HepG2 (cell line): Measurements from ENCODE around the gene CPED1. TPM values are rescaled to one million over a fixed set of nuclear protein-coding genes. Genes with fewer than 3 reads are reported as not detected.
A peak's percentile ranks its signal among the peaks of the same experiment; 100 is the strongest.

ENCODE experiments used
- ATAC-seq: fragments of 200-7000 bp; cut with Tn5 transposase; 3 replicates; pipeline ENCODE4 v1.9.1; 2020; ENCODE audit warnings: mild to moderate bottlenecking, moderate library complexity
- BruUV-seq: library from RNA; stranded (reverse); fragments of 400-500 nt; replicated peaks from 2 replicates; lab custom pipeline; 2021; lab: Mats Ljungman, UMichigan
- CTCF ChIA-PET: fragments of 300-600 bp; formaldehyde crosslinking; extraction: SDS; loops from one replicate; lab custom pipeline; 2021; ENCODE audit warnings: low total read pairs, inconsistent platforms, low intra/inter-chr PET ratio; lab: Yijun Ruan, JAX
- POLR2A ChIA-PET: fragments of 350-600 bp; sonication (Branson Sonifier 250); formaldehyde crosslinking; loops from one replicate; lab custom pipeline; 2020; ENCODE audit warnings: antibody characterized with exemption, inconsistent platforms; lab: Yijun Ruan, JAX
- DNase-seq: peaks from one replicate; pipeline ENCODE4 v3.0.0-alpha.2; 2015; ENCODE audit warnings: low spot score
- FAIRE-seq: peaks from 3 replicates; lab custom pipeline; 2011; peaks lifted over from hg19 to GRCh38; lab: Jason Lieb, UNC
- H2AFZ ChIP-seq: one replicate; pipeline ENCODE4 v1.6.1; 2011; ENCODE audit warnings: low read length, inconsistent platforms
- H3K27ac ChIP-seq: fragments of 300-600 bp; 3 replicates; pipeline ENCODE4 v1.8.0; 2011; ENCODE audit warnings: mixed run types, mild to moderate bottlenecking, mixed read lengths, low read length, inconsistent platforms; ENCODE audit not compliant: insufficient read depth; ENCODE audit errors: extremely low read length
- H3K27me3 ChIP-seq, 2 experiments: fragments of 200-600 bp in 1 of 2; 2 replicates in 1 of 2; 3 replicates in 1 of 2; pipeline versions ENCODE4 v1.6.0 to v1.8.0; 2011; ENCODE audit warnings: low read length in 2 of 2, mild to moderate bottlenecking in 2 of 2, moderate library complexity in 2 of 2, inconsistent platforms in 1 of 2; ENCODE audit not compliant: insufficient read depth in 2 of 2, control insufficient read depth in 1 of 2
- H3K36me3 ChIP-seq, 2 experiments: fragments of 200-600 bp in 1 of 2; replicated peaks in 1 of 2; 2 replicates in 1 of 2; 3 replicates in 1 of 2; pipeline versions ENCODE4 v1.5.1 to v1.8.0; 2011; ENCODE audit warnings: low read length in 2 of 2, inconsistent platforms in 1 of 2; ENCODE audit not compliant: insufficient read depth in 2 of 2, control insufficient read depth in 1 of 2
- H3K4me1 ChIP-seq: 2 replicates; pipeline ENCODE4 v1.5.1; 2012; ENCODE audit warnings: low read length, inconsistent platforms; ENCODE audit not compliant: insufficient read depth
- H3K4me2 ChIP-seq: 2 replicates; pipeline ENCODE4 v1.6.0; 2011; ENCODE audit warnings: low read depth, low read length, inconsistent platforms
- H3K4me3 ChIP-seq, 3 experiments: fragments of 200-600 bp in 1 of 3; sonication (generic), shearing (Covaris generic) in 1 of 3; replicated peaks in 1 of 3; 2 replicates each; pipeline ENCODE4 v1.5.1; 2011 to 2016; ENCODE audit warnings: low read length in 3 of 3, inconsistent platforms in 2 of 3, low read depth in 2 of 3, mild to moderate bottlenecking in 2 of 3, control low read depth in 1 of 3, mixed read lengths in 1 of 3; ENCODE audit not compliant: insufficient read depth in 1 of 3
- H3K79me2 ChIP-seq: one replicate; pipeline ENCODE4 v1.6.1; 2011; ENCODE audit warnings: low read length, inconsistent platforms; ENCODE audit not compliant: insufficient read depth
- H3K9ac ChIP-seq: 2 replicates; pipeline ENCODE4 v1.6.0; 2011; ENCODE audit warnings: mild to moderate bottlenecking, low read depth, low read length, inconsistent platforms; ENCODE audit not compliant: insufficient read depth
- H3K9me3 ChIP-seq: 2 replicates; pipeline ENCODE4 v1.5.1; 2012; ENCODE audit warnings: mild to moderate bottlenecking, low read length
- H4K20me1 ChIP-seq: 2 replicates; pipeline ENCODE4 v1.6.0; 2011; ENCODE audit warnings: inconsistent platforms, mild to moderate bottlenecking, low read length, moderate library complexity; ENCODE audit not compliant: insufficient read depth
- HNRNPH1 ChIP-seq: fragments of 200-400 bp; formaldehyde crosslinking; optimal IDR thresholded peaks from 2 replicates; pipeline ENCODE3; 2017; ENCODE audit warnings: mild to moderate bottlenecking, low read depth, low read length
- PAWR ChIP-seq: sonication (generic); formaldehyde crosslinking; IDR thresholded peaks from 2 replicates; pipeline ENCODE4 v1.4.0; 2020; ENCODE audit warnings: missing genetic modification reagents, mild to moderate bottlenecking, borderline replicate concordance
- PCBP2 ChIP-seq: fragments of 200-400 bp; formaldehyde crosslinking; optimal IDR thresholded peaks from 2 replicates; pipeline ENCODE3; 2018; ENCODE audit warnings: low read length, low read depth; ENCODE audit not compliant: poor library complexity, severe bottlenecking
- RBM22 ChIP-seq: fragments of 200-400 bp; formaldehyde crosslinking; optimal IDR thresholded peaks from 2 replicates; pipeline ENCODE3; 2017; ENCODE audit warnings: mild to moderate bottlenecking, low read length, moderate library complexity
- WGBS: methylation state at CpG from one replicate; pipeline ENCODE4 v1.1.6; 2017; ENCODE audit warnings: low lambda C conversion rate; 5-methylcytosine and 5-hydroxymethylcytosine counted together
- in situ Hi-C: cut with HindIII; loops from 2 replicates; pipeline ENCODE4 v1.10.0; 2017; ENCODE audit warnings: low pct_unique_long_range_greater_than_20kb; ENCODE audit not compliant: extremely low pct_ligation_motif_present
- intact Hi-C: fragments of 100-400 bp; cut with micrococcal nuclease; formaldehyde crosslinking; loops from one replicate; pipeline ENCODE4 v1.10.0; 2022; ENCODE audit not compliant: unreplicated experiment
- polyA plus RNA-seq, 8 experiments: library from polyadenylated mRNA; depleted of rRNA in 3 of 8; stranded (reverse) in 7 of 8; unstranded in 1 of 8; fragments of >200 nt; fragmentation: Illumina TruSeq in 4 of 8; extraction: Trizol in 4 of 8; gene quantifications; 2 replicates each; pipeline versions ENCODE4 v1.2.1 to v1.2.3, GENCODE V29; 2011 to 2016; ENCODE audit warnings: low read depth in 4 of 8, missing spikeins in 1 of 8, mixed read lengths in 1 of 8; ENCODE audit not compliant: insufficient read depth in 1 of 8
- total RNA-seq, 5 experiments: library from RNA; depleted of rRNA; stranded (reverse); fragments of >200 nt; fragmentation: Illumina TruSeq; extraction: Trizol; gene quantifications; 2 replicates each; pipeline ENCODE4 v1.2.3, GENCODE V29; 2016; ENCODE audit warnings: low read depth in 1 of 5

Gene CPED1
- total and polyA plus RNA-seq, 2 of the 13 experiments (the other 11 are each of a cell fraction or from before 2014, with no cell fraction given): 11.5 to 27.0 TPM

DNA sequence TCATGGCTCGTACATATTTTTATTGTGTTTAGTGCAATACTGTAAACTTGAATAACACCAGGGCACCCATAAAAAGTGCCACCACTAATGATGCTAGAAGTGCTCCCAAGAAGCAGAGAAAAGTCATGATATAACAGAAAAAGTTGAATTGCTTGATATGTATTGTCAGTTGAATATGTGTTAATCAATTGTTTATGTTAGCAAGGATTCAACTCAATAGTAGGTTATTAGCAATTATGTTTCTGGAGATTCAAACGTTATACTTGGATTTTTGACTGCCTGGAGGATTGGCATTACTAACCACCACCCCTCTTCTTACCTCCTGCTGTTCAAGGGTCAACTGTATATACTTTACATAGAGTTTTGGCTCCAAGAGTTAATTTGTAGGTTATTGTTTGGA is 168.3 kb downstream of the CPED1 start:
- CTCF ChIA-PET: no interaction called here
- in situ Hi-C loops (no loop called here), intact Hi-C loops (no loop called here)
- BruUV-seq: no TSS peak
- Histone ChIP-seq H3K9ac (no peak overlapping the region), H3K79me2 (no peaks in the 10 kb centered on the region), H3K4me2 (no peak overlapping the region), H3K27ac (no peak overlapping the region), H3K9me3 (no peaks in the 10 kb centered on the region), H3K4me1 (no peaks in the 10 kb centered on the region), H4K20me1 (no peaks in the 10 kb centered on the region), H3K36me3 (no peaks in the 10 kb centered on the region), H3K4me3 (no peak overlapping the region), H3K27me3 (no peaks in the 10 kb centered on the region), H2AFZ (no peak overlapping the region)
- ATAC-seq (no peak), DNase-seq (no peak), FAIRE-seq (no peak)
- 32% methylated on average over 2 of the region's 2 CpGs for WGBS
- TF ChIP-seq PCBP2 (no peak), HNRNPH1 (no peak)
- POLR2A ChIA-PET: no interaction called here

GRCh38 chr7:121157341-121157751 is 168.8 kb downstream of the CPED1 start:
- H3K27me3 ChIP-seq: no peaks in the 10 kb centered on the region
- in situ Hi-C loops (no loop called here), intact Hi-C loops (no loop called here)
- no peak overlapping the region for H3K4me2 ChIP-seq
- H2AFZ ChIP-seq: no peak overlapping the region
- H3K36me3 ChIP-seq: no peaks in the 10 kb centered on the region
- no peak overlapping the region for H3K4me3 ChIP-seq
- no peaks in the 10 kb centered on the region for H3K4me1 ChIP-seq
- H3K27ac ChIP-seq: no peak overlapping the region
- POLR2A ChIA-PET: no interaction called here
- no TSS peak for BruUV-seq
- no peak overlapping the region for H3K9ac ChIP-seq
- no peaks in the 10 kb centered on the region for H3K9me3 ChIP-seq
- ATAC-seq (no peak), DNase-seq (no peak), FAIRE-seq (no peak)
- WGBS: 38% methylated on average over 4 of the region's 4 CpGs
- H3K79me2 ChIP-seq: no peaks in the 10 kb centered on the region
- TF ChIP-seq RBM22: peak; percentile 27
- TF ChIP-seq PAWR (CRISPR knock-in tag): no peak
- CTCF ChIA-PET: no interaction called here
- H4K20me1 ChIP-seq: no peaks in the 10 kb centered on the region
